ENCODE results near the gene FLT1.

DNA sequence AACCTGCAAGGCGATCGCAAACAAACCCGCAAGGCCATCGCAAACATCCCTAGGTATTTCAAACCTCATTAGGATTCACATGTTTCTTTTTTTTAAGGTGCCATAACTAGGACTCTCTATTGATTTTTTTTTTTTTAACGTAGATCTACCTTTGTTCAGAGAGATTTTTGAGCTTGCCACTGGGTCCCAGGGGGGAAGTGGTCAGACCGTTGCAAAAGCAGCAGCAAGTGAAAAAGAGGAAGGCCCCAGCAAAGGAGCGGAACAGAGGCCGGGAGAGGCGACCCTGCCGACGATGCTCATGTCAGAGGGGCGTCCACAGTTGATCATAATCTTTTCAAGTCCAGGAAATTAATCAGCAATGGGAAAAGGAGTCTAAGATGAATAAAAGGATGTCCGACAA is 32.7 kb upstream of the FLT1 start:
- TF ChIP-seq POLR2A (IDR thresholded peaks at IDR 0.05; ENCODE audit: low read depth) (no peak), CTCF (IDR thresholded peaks at IDR 0.05) (no peak), POLR2AphosphoS5 (IDR thresholded peaks at IDR 0.05) (no peak), EP300 (IDR thresholded peaks at IDR 0.05) (no peak)

Measured in esophagus muscularis mucosa (tissue), 4 donors.